Measurements from ENCODE around the gene MACROD2. TPM values are rescaled to one million over a fixed set of nuclear protein-coding genes. Genes with fewer than 3 reads are reported as not detected.

Gene MACROD2
- total RNA-seq (10 to 100 TPM in 2 of 7 donors, 1 to 10 TPM in 5; 4.9 to 25.5 (median 7.8) TPM), polyA plus RNA-seq (1 to 10 TPM; 3.7 to 8.4 TPM)
- long read RNA-seq, donor 1, partial matches to known transcripts = 0 of 1 reads
- long read RNA-seq, donor 1, other reads (novel, unspliced or antisense) = 1 of 1 reads
- long read RNA-seq, donor 2, full-length matches to known transcripts = 4 of 4 reads
- long read RNA-seq, donor 2, partial matches to known transcripts = 0 of 4 reads
- long read RNA-seq, donor 2, other reads (novel, unspliced or antisense) = 0 of 4 reads
- long read RNA-seq, donor 3, partial matches to known transcripts = 0 of 2 reads
- long read RNA-seq, donor 3, other reads (novel, unspliced or antisense) = 2 of 2 reads

DNA sequence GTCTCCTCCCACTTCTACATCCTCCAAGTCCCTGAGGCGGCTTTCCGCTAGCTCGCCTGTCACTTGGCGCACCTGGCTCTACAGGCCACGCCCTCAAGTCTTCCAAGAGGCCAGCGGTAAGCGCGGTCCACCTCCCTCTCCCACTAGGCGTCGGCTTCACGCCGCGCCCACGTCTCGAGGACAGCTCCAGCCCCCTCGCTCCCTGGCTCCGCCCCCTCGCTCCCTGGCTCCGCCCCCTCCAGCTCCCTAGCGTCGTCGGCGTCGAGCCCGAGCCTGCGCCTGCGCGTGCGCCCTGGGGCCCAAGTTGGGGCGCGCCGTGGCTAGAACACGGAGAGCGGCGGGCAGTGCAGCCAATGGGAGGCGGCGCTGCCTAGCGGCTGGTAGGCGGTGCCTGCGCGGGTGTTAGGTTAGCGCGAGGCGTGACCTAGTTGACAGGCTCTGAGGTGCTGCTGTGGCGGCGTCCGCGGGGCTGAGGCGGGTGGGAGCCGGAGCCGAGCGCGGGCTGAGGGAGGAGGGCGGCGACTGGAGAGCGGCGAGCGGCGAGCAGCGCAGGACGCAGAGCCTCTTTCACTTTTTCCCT, at the start of gene MACROD2:
Gene MACROD2 (plus strand): TSS at position 431 of the 580 bp plus-strand sequence.
- H3K9me3 ChIP-seq = peaks cover 2 to 4% of the 10 kb centered on the region in 2 donors
- peak within 1 kb of the TSS in 1 of 2 donors; percentile 60 for H3K27ac ChIP-seq
- intact Hi-C loops (cut with DNase I) = no loop called here
- 1 to 2% (median 2%) methylated on average over 37 to 61 of the region's 61 CpGs for WGBS, 3 donors
- H3K36me3 ChIP-seq = no peaks in the 10 kb centered on the region
- TF ChIP-seq CTCF (IDR thresholded peaks at IDR 0.05) (no peak), EP300 (IDR thresholded peaks at IDR 0.05) (no peak), POLR2A (IDR thresholded peaks at IDR 0.05) (no peak)
- H3K27me3 ChIP-seq = no peaks in the 10 kb centered on the region
- peak; percentile 93 to 98 (median 97) for DNase-seq
- H3K4me3 ChIP-seq = peak within 1 kb of the TSS; percentile 90
- no peaks in the 10 kb centered on the region for H3K4me1 ChIP-seq (ENCODE audit: insufficient read depth)

DNA sequence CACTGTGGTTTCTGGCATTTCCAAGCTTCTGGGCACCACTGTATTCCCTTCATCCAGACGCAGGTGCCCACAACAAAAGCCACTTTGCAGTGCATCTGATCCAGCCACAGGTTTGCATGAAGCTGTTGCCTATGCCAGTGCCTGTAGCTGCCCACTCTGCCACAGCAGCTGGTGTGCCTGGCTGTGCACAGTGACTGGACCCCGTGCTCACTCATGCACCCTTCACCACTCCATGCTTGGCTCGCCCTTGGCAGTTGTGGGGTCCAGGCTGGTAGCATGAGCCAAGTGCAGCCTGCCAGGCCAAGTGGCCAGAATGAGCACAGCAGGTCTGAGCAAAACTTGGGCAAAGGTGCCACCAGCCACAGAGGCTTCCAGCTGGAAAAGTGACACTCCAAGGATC, 47.6 kb upstream of the MACROD2 start:
- Histone ChIP-seq H3K4me3 (no peak overlapping the region), H3K9me3 (no peaks in the 10 kb centered on the region), H3K27me3 (no peaks in the 10 kb centered on the region), H3K27ac (no peak overlapping the region), H3K4me1 (ENCODE audit: insufficient read depth) (no peaks in the 10 kb centered on the region), H3K36me3 (no peaks in the 10 kb centered on the region)
- DNase-seq = no peak
- intact Hi-C loops (cut with DNase I) = no loop called here
- TF ChIP-seq EP300 (IDR thresholded peaks at IDR 0.05) (no peak), CTCF (IDR thresholded peaks at IDR 0.05) (no peak)
- 83 to 87% (median 86%) methylated on average over 3 of the region's 3 CpGs for WGBS, 3 donors

DNA sequence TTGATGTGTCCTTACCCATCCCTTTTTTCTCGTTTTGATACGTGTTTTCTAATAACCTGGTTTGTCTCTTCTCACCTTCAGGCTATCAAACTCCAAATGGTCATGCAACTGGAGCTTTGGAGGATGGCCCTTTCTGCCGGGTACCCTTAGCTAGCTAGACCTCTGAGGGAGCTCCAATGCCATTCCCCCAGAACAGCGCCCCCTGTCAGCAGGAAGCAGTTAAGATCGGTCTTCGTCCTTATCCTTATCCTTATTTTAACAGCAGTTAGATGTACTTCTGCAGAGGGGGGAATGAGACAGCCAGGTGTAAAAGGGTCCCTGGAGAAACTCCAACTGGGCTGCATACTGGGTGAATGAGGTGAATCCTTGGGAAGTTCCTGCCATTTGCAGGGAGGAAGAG, 42.1 kb upstream of the MACROD2 start:
- no peaks in the 10 kb centered on the region for H3K27me3 ChIP-seq
- intact Hi-C loops (cut with DNase I) = loop anchor here in 2 of 4 donors (10.0 kb wide), 2 partner anchors 58 to 768 kb away; no protein-coding TSS in a partner anchor
- H3K36me3 ChIP-seq = no peaks in the 10 kb centered on the region
- 70 to 72% (median 70%) methylated on average over 6 of the region's 6 CpGs for WGBS, 3 donors
- H3K4me1 ChIP-seq (ENCODE audit: insufficient read depth) = no peaks in the 10 kb centered on the region
- no peaks in the 10 kb centered on the region for H3K9me3 ChIP-seq
- H3K27ac ChIP-seq = no peak overlapping the region
- no peak overlapping the region for H3K4me3 ChIP-seq
- DNase-seq = no peak
- TF ChIP-seq POLR2A (IDR thresholded peaks at IDR 0.05) (no peak), EP300 (IDR thresholded peaks at IDR 0.05) (no peak), CTCF (IDR thresholded peaks at IDR 0.05) (no peak)

DNA sequence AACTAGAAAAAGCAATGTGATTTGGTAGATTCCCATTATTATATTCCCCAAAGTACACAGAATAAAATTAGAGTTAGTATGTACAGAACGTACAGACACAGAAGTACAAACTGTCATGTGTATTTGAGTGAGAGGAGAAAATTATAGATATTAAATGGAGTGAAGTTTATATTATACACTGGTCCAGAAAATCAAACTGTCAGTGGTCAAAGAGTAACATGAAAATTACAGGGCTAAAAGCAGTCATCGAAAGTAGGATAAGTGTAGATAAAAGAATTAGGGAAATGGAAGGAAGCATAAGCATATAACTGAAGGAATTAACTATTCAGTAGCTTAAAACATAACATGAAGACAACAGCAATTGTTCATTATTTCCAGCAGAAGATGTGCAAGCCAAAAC, 35.2 kb upstream of the MACROD2 start:
- Histone ChIP-seq H3K27ac (no peak overlapping the region), H3K4me3 (no peak overlapping the region), H3K4me1 (ENCODE audit: insufficient read depth) (no peaks in the 10 kb centered on the region), H3K36me3 (no peaks in the 10 kb centered on the region), H3K9me3 (no peaks in the 10 kb centered on the region), H3K27me3 (no peaks in the 10 kb centered on the region)
- 71 to 82% (median 79%) methylated on average over 2 of the region's 2 CpGs for WGBS, 3 donors
- intact Hi-C loops (cut with DNase I) = no loop called here
- no peak for DNase-seq
- no peak for TF ChIP-seq EP300 (IDR thresholded peaks at IDR 0.05)
- TF ChIP-seq CTCF (IDR thresholded peaks at IDR 0.05) = no peak
- no peak for TF ChIP-seq POLR2A (IDR thresholded peaks at IDR 0.05)

Measured in ovary (tissue), 10 donors.